Measurements from ENCODE around the gene ANKRD13B. TPM values are rescaled to one million over a fixed set of nuclear protein-coding genes. Genes with fewer than 3 reads are reported as not detected.

Gene ANKRD13B
- total and polyA plus RNA-seq, 3 donors from 2014 or later = 32.8 to 59.8 (median 48.8) TPM

- Histone ChIP-seq H3K4me1 (peaks cover 15% of the 10 kb centered on the region), H3K9me3 (no peaks in the 10 kb centered on the region), H3K27ac (no peak overlapping the region), H3K4me3 (no peak overlapping the region), H3K27me3 (no peaks in the 10 kb centered on the region), H3K36me3 (ENCODE audit: low read depth, missing control alignments) (no peaks in the 10 kb centered on the region)
- intact Hi-C loops (cut with DNase I; ENCODE audit: low total_unique reads) = no loop called here
- TF ChIP-seq POLR2A (IDR thresholded peaks at IDR 0.05) (no peak), CTCF (IDR thresholded peaks at IDR 0.05) (no peak)
- 75 to 81% methylated on average over 12 to 14 of the region's 14 CpGs for WGBS, 2 donors
- no peak for DNase-seq
Observed at GRCh38 chr17:29573871-29574731, 18.8 kb upstream of the ANKRD13B start.

- no peaks in the 10 kb centered on the region for H3K9me3 ChIP-seq
- no peak overlapping the region for H3K27ac ChIP-seq
- H3K36me3 ChIP-seq (ENCODE audit: low read depth, missing control alignments) = no peaks in the 10 kb centered on the region
- no peak for DNase-seq
- WGBS, 2 donors = 84 to 89% methylated on average over 6 to 17 of the region's 17 CpGs
- H3K4me3 ChIP-seq = no peak overlapping the region
- peaks cover 15% of the 10 kb centered on the region for H3K4me1 ChIP-seq
- no peak for TF ChIP-seq POLR2A (IDR thresholded peaks at IDR 0.05)
- no peak for TF ChIP-seq CTCF (IDR thresholded peaks at IDR 0.05)
- intact Hi-C loops (cut with DNase I; ENCODE audit: low total_unique reads) = no loop called here
- H3K27me3 ChIP-seq = no peaks in the 10 kb centered on the region
Observed at GRCh38 chr17:29574732-29575510, 18.0 kb upstream of the ANKRD13B start.

DNA sequence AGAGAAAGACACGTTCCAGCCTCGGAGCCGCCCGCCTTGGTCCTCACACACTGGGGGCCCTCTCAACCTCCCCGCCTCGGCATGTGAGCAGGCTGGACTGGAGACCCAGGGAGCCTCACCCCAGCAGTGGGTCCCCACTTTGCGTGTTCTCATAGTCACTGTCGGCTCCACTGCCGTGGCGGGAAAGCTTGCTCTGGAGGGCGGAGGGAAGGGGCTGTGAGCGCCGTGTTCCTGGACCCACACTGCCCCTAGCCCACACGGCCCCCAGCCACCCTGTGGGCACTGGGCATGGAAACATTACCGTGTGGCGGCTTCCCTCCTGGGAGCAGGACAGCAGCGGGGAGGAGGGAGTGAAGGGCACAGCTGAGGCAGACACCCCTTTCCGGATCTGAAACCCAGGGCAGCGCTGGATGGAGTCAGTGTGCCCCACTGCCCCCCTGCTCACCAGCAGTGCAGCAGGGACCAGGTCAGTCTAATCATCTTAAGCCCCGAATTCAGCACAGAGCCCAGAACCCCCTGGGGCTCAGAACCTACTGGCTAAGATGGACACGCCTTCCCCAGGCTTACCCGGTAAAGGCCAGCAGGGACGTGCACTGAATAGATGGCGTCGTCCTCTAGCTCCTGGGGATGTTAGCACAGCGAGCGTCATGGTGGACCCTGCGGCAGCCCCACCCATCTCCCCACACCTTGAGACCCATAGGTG, 17.3 kb upstream of the ANKRD13B start:
- H3K36me3 ChIP-seq (ENCODE audit: low read depth, missing control alignments) = no peaks in the 10 kb centered on the region
- DNase-seq = no peak

More for the DNA sequence above, 17.3 kb upstream of the ANKRD13B start:
- Histone ChIP-seq H3K4me1 (peaks cover 15% of the 10 kb centered on the region), H3K27me3 (no peaks in the 10 kb centered on the region), H3K27ac (no peak overlapping the region), H3K9me3 (no peaks in the 10 kb centered on the region), H3K4me3 (no peak overlapping the region)
- TF ChIP-seq POLR2A (IDR thresholded peaks at IDR 0.05) (no peak), CTCF (IDR thresholded peaks at IDR 0.05) (no peak)
- intact Hi-C loops (cut with DNase I; ENCODE audit: low total_unique reads) = no loop called here
- WGBS, 2 donors = 87 to 94% methylated on average over 9 to 28 of the region's 28 CpGs
